ENCODE data around the gene KCTD21.
"Not testable (repeated sequence)": the region's sequence is repeated elsewhere in the genome, so short reads cannot be mapped to it uniquely, and the experiment has no call there.

The KCTD21 gene

DNA sequence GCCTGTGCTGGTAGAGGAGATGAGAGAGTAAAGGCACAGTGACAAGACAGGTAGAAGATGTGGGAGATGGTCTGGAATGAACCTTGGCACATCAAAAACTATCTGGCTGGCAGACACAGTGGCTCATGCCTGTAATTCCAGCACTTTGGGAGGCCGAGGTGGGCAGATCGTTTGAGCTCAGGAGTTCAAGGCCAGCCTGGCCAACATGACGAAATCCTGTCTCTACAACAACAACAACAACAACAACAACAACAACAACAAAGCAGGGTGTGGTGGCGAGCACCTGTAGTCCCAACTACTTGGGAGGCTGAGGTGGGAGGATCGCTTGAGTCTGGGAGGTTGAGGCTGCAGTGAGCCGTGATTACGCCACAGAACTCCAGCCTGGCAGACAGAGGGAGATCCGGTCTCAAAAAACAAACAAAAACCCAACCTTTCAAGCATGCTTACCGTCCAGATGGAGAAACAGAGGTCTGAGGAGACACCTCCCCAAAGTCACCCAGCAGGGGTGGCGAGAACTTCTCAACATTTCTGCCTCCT is 11.8 kb downstream of the KCTD21 start:
- ATAC-seq (no peak), DNase-seq (ENCODE audit: low spot score in 2 of 2) (no peak)
- Mint-ChIP-seq H3K36me3 (peaks cover 7% of the 10 kb centered on the region), H3K4me3 (no peak overlapping the region), H3K4me1 (peaks cover 6% of the 10 kb centered on the region), H3K9me3 (peaks cover 4% of the 10 kb centered on the region), H3K27ac (no peak overlapping the region)

DNA sequence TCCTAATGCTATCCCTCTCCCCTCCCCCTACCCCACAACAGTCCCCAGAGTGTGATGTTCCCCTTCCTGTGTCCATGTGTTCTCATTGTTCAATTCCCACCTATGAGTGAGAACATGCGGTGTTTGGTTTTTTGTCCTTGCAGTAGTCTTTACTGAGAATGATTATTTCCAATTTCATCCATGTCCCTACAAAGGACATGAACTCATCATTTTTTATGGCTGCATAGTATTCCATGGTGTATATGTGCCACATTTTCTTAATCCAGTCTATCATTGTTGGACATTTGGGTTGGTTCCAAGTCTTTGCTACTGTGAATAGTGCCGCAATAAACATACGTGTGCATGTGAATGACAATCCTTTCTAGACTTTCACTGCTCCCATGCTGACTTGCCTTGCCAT is 12.6 kb downstream of the KCTD21 start:
- not testable (repeated sequence) for H3K4me1 Mint-ChIP-seq; DNase-seq (ENCODE audit: low spot score in 2 of 2); H3K9me3 Mint-ChIP-seq; H3K4me3 Mint-ChIP-seq; H3K27ac Mint-ChIP-seq; H3K36me3 Mint-ChIP-seq; ATAC-seq

DNA sequence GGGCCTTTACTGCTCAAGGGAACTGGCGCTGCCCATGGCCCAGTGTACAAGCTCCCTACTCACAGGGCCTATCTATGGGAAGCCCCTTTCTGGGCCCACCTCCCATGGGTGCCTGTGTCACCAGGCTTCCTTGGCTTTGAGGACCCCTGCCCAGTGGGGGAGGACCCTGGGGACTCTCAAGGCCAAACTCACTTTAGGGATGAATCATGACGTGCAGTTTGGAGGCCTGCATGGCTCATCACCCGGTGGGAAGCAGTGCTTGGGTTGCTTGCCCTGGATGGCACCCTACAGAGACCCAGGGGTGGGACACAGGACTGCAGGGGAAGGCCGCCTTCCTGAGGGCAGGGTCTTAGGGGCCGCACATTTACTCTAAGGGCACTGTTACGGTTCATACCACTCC is 16.5 kb downstream of the KCTD21 start:
- ATAC-seq = no peak

DNA sequence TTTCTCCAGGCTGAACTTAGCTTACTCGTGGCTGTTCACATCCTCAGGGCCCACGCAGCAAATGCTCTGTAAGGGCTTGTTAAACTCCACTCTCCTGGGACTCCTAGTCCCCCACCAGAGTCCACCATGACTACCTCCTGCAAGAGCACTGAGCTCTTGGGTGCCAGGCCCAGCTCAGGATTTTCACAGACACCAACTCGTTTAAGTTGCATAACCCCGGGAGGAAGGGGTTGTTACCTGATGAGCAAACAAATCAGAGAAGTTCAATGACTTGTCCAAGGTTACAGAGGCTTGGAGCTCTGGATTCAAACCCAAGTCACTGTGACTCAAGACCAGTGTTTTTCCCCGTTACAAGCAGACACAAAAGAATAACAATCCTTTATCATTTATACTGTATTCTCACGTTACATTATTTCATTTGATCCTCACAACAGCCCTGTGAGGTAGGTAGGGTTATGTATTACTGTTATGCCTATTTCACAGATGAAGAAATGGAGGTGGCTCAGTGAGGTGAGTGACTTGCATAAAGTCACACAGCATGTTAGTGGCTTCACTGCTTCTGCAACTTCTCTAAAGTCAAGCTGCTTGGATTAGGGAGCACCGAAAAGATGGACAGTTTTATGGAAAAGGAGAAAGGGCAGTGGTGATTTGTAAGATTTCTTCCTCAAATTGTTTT is 17.4 kb downstream of the KCTD21 start:
- DNase-seq (ENCODE audit: low spot score in 2 of 2) (no peak), ATAC-seq (no peak)
- Mint-ChIP-seq H3K4me1 (no peaks in the 10 kb centered on the region), H3K36me3 (peaks cover 1% of the 10 kb centered on the region), H3K4me3 (no peak overlapping the region), H3K27ac (peak overlapping the region; percentile 13), H3K9me3 (no peaks in the 10 kb centered on the region)

More for the DNA sequence above, 16.5 kb downstream of the KCTD21 start:
- H3K4me1 Mint-ChIP-seq = no peaks in the 10 kb centered on the region
- H3K36me3 Mint-ChIP-seq = peaks cover 7% of the 10 kb centered on the region
- DNase-seq (ENCODE audit: low spot score in 2 of 2) = no peak
- H3K9me3 Mint-ChIP-seq = peaks cover 4% of the 10 kb centered on the region
- no peak overlapping the region for H3K27ac Mint-ChIP-seq
- H3K4me3 Mint-ChIP-seq = no peak overlapping the region

DNA sequence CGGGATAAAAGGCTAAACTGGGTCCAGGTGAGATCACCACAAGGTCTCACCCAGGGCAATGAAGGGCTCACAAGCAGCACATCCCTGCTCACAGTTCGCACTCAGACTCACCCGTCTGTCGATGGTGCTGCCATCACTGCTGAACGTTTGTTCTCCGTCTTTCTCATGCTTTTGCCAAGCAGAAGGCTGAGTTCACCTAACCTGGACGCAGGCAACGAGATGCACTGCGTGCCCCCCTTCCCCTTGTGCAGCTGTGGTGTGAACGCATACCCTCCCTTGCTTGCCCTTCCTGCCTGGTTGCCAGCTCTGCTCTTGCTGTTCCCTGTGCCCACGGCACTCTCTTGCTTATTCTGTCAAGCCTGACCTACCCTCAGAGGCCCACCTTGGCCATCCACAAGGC is 18.0 kb downstream of the KCTD21 start:
- Mint-ChIP-seq H3K36me3 (no peaks in the 10 kb centered on the region), H3K4me3 (no peak overlapping the region), H3K27ac (peak overlapping the region; percentile 13), H3K9me3 (no peaks in the 10 kb centered on the region), H3K4me1 (no peaks in the 10 kb centered on the region)
- DNase-seq (ENCODE audit: low spot score in 2 of 2) (no peak), ATAC-seq (no peak)

DNA sequence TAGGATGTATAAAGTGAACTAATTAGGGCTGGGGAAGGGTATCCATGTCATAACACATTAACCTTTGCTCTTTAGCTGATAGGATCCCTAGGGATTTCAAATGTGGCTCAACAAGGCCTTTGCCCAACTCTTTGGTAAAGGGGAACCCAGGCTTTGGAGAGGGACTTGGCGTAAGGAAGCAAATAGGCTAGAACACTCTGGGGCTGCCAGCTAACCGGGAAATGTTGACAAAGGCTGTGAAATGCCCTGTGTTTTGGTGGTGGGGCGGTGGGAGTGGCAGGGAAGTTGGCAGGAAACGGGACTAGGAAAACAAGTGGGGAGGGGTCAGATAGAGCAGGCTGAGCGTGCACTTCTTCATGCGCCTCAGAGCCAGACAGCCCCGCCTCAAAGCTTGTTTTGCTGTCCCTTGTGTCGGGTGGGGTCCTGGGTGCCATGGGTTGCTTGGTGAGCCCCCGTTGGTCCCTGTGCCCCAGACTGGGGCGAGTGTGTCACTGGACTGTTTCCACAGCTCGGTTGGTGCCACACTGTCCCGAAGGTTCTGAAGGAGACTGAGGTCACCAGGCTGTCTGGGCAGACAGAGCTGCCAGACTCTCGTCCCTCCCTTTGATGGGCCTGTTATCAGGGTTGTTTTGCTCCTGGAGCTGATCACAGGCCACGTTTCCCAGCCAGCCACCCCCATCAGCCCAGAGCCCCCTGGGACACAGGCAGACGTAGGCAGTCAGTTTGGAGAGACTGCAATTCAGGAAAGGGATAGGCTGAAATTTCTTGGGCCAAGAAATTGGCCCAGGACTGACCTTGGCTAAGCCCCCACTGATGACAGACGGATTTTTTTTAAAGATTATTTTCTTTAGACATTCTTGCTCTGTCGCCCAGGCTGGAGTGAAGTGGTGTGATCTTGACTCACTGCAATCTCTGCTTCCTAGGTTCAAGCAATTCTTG is 19.6 kb downstream of the KCTD21 start:
- Mint-ChIP-seq H3K36me3 (no peaks in the 10 kb centered on the region), H3K9me3 (no peaks in the 10 kb centered on the region), H3K27ac (no peak overlapping the region), H3K4me1 (no peaks in the 10 kb centered on the region), H3K4me3 (no peak overlapping the region)
- no peak for ATAC-seq
- no peak for DNase-seq (ENCODE audit: low spot score in 2 of 2)

DNA sequence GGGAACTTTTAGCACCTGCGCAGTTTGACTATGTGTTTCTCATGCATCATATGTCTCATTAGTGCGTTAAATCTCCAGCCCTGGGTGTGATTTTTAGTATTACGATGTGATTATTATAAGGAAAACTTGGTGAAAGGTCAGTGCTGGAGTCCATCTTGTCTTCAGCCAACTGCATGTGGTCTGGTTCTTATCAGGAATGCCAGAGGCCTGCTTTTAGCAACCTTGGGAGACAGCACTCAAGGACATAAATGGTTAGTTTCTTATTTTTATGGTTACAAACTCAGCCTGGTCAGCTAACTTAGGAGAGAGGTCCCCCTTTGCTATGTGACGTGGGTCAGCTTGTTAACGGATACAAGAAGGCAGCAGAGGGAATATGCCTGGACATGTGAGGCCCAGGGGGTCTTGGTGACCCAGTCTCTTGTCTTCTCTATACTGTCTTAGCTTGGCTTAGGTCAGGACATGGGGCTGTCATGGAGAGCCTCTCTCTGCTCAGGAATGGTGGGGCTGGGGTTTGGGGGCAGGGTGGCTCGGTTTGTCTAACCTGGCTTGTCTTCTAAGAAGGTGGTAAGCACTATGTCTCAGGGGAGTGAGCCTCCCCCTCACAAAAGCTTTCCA is 21.5 kb downstream of the KCTD21 start:
- no peaks in the 10 kb centered on the region for H3K4me1 Mint-ChIP-seq
- DNase-seq (ENCODE audit: low spot score in 2 of 2) (no peak), ATAC-seq (no peak)
- H3K4me3 Mint-ChIP-seq = no peak overlapping the region
- H3K27ac Mint-ChIP-seq = no peak overlapping the region
- H3K36me3 Mint-ChIP-seq = no peaks in the 10 kb centered on the region
- H3K9me3 Mint-ChIP-seq = no peaks in the 10 kb centered on the region

DNA sequence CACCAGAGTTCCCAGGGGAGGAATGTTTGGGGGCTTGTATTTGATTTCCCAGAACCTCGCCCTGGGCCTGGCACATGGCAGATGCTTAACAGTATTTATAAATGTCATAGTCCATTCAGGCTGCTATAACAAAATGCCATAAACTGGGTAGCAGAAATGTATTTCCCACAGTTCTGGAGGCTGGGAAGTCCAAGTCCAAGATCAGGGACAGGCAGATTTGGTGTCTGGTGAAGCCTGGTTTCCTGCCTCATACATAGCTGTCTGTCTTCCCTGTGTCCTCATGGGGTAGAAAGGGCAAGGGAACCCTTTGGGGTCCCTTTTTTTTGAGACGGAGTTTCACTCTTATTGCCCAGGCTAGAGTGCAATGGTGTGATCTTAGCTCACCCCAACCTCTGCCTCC is 24.0 kb downstream of the KCTD21 start:
- Mint-ChIP-seq H3K36me3 (no peaks in the 10 kb centered on the region), H3K27ac (no peak overlapping the region), H3K9me3 (no peaks in the 10 kb centered on the region), H3K4me1 (no peaks in the 10 kb centered on the region), H3K4me3 (no peak overlapping the region)
- ATAC-seq = no peak
- no peak for DNase-seq (ENCODE audit: low spot score in 2 of 2)

DNA sequence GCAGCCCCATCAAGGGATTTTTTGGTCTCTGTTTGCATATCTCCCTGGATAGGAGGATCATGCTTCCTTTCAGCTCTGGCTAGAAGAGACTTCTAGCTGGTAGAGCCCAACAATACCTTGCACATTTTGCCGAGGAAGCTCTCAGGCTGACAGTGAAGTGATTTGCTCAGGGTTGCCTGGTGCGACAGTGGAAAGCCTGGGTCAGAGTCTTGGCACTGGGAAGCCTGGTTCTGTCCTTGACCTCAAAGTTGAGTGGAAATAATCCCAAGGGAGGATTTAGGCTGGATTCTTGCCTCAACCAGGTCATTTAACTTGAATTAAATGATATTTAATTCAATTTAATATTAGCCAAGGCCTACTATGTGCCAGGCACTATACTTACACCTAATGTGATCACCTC is 24.6 kb downstream of the KCTD21 start:
- Mint-ChIP-seq H3K27ac (no peak overlapping the region), H3K9me3 (no peaks in the 10 kb centered on the region), H3K4me3 (no peak overlapping the region), H3K36me3 (no peaks in the 10 kb centered on the region), H3K4me1 (no peaks in the 10 kb centered on the region)
- DNase-seq (ENCODE audit: low spot score in 2 of 2) (no peak), ATAC-seq (no peak)

DNA sequence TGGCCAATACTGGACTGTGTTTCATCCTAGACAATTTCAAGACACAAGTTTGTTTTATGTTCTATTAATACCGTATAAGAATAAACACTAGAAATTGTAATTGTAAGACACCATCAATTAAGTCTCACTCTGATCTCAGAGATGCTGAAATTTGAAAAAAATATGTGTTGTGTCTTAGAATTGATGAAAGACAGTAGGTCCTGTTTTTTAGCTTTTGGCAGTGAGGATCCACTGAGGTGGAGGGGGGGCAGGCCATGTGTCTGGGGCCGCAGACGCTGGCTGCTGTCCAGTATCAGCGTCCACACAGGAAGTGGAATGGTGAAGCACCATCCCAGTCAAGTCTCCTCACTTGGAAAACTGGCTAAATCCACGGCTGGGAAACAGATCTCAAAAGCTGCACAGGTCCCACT is 26.5 kb downstream of the KCTD21 start:
- Mint-ChIP-seq H3K9me3 (no peaks in the 10 kb centered on the region), H3K36me3 (no peaks in the 10 kb centered on the region), H3K4me1 (no peaks in the 10 kb centered on the region), H3K27ac (no peak overlapping the region), H3K4me3 (no peak overlapping the region)
- DNase-seq (ENCODE audit: low spot score in 2 of 2) (no peak), ATAC-seq (no peak)

DNA sequence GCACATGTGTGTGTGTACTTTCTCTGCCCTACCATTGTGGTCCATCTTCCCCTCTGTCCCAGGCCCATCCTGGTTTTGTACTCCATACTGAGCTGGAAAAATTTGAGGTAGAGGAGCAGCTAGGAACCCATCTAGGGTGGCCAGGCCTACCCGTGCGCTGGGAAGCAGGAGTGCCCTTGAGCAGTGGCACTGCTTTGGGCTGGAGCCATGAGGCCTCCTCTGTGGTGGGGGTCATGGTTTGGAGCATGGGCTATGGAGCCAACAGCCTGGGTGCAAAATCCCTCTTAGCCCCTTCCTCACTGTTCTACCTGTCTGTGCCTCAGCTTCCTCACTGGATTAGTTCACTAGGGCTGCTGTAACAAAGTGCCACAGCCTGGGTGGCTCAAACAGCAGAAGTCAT is 27.1 kb downstream of the KCTD21 start:
- peak; percentile 14 for ATAC-seq
- H3K9me3 Mint-ChIP-seq = no peaks in the 10 kb centered on the region
- H3K36me3 Mint-ChIP-seq = no peaks in the 10 kb centered on the region
- no peak overlapping the region for H3K27ac Mint-ChIP-seq
- no peak for DNase-seq (ENCODE audit: low spot score in 2 of 2)
- no peak overlapping the region for H3K4me3 Mint-ChIP-seq
- no peaks in the 10 kb centered on the region for H3K4me1 Mint-ChIP-seq

DNA sequence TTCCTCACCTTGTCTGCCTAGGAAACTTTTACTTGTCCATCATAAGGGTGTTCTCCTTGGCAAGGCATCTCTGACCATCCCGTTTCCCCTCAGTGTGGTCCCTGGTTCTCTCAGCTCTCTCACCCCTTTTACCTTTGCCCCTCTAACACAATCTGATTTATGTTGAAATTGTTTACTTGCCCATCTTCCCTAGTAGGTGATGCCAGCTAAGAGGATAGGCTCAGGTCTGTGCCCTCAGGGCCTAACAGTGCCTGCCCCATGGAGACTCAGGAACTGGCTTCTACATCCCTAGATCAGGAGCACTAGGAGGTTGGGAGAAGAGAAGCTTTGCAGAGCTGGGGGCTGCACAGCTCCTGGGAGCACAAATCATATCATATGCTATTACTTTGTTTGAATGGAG is 27.9 kb downstream of the KCTD21 start:
- H3K4me1 Mint-ChIP-seq = no peaks in the 10 kb centered on the region
- no peak overlapping the region for H3K27ac Mint-ChIP-seq
- H3K4me3 Mint-ChIP-seq = no peak overlapping the region
- no peaks in the 10 kb centered on the region for H3K36me3 Mint-ChIP-seq
- H3K9me3 Mint-ChIP-seq = no peaks in the 10 kb centered on the region
- DNase-seq (ENCODE audit: low spot score in 2 of 2) = no peak
- no peak for ATAC-seq

DNA sequence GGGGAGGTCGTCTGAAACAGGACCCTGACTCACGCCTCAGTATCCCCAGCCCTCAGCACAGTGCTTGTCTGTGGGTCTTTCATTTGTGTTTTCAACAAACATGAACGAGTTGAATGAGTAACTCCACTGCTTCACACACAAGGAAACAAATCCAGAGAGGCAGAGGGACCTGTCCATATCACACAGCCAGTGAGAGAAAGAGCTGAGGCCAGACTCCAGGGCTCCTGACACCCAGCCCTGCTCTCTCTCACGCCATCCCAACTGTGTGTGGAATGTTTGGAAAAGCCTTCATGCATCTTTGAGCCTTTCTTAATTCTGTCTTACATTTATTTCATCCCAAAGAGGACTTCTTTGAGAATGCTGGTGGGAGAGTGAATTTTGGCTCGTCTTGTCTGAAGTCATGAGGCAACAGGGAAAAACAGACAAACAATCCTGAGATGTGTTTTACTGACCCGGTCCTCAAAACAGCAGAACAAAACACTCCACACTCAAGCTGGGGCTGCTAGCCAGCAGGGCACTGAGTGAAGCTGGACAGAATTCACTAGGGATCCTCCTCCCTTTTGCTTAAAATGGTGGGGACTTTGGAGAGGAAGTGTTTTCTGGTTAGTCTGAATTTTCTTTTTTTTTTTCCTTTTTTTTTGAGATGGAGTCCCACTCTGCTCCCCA is 29.3 kb downstream of the KCTD21 start:
- Mint-ChIP-seq H3K4me3 (no peak overlapping the region), H3K9me3 (no peaks in the 10 kb centered on the region), H3K36me3 (no peaks in the 10 kb centered on the region), H3K4me1 (no peaks in the 10 kb centered on the region), H3K27ac (no peak overlapping the region)
- ATAC-seq (no peak), DNase-seq (ENCODE audit: low spot score in 2 of 2) (no peak)

DNA sequence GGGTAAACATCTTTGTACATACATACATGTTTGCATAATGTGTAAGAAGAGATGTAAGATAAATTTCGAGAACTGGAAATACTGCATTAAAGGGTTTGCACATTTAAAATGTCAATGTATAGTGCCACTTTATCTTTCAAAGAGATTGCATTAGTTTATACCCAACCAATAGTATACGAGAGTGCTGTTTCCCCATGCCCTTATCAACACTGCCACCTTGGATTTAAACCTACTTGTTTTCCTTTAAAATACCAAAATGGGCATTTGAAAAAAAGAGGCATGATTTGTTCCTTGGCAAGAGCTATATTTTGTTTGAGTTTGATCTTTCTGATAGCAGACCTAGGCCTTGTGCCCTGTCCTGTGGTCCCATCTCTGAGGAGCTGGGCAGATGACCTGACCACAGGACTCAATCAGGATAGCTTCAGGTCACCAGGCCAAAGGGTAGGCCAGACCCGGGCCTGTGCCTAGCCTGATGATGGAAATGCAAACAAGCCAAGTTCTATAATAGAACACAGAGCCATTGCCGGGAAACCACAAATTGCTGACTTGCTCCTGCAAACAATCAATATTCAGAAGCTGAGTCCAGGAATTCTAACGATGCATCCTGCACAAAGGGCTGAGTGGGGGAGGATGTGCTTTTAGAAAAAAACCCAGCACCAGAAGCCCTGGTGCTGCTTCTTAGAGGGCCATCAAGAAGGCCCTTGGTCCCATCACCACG is 32.1 kb downstream of the KCTD21 start:
- no peak for DNase-seq (ENCODE audit: low spot score in 2 of 2)
- H3K4me3 Mint-ChIP-seq = no peak overlapping the region
- H3K9me3 Mint-ChIP-seq = no peaks in the 10 kb centered on the region
- no peaks in the 10 kb centered on the region for H3K4me1 Mint-ChIP-seq
- ATAC-seq = no peak
- H3K36me3 Mint-ChIP-seq = no peaks in the 10 kb centered on the region
- no peak overlapping the region for H3K27ac Mint-ChIP-seq

DNA sequence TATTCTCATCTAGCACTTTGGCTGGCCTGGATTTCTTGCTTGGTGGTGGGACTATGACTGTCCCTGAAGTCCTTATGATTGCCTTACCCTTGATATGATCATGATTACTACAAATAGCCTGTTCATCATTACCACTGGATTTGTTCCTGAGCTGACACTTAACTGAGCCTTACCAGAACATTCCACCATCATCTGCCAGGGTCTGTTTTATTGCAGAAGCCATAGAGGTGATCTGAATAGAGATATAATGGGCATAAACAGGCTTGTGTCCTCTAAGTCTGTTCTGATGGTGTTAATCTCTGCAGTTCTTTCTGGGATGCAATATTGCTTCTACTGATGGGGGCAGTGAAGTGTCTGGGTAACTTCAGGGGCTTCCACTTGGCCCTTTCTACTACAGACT is 36.6 kb downstream of the KCTD21 start:
- H3K4me3 Mint-ChIP-seq = no peak overlapping the region
- H3K36me3 Mint-ChIP-seq = no peaks in the 10 kb centered on the region
- no peak for DNase-seq (ENCODE audit: low spot score in 2 of 2)
- H3K27ac Mint-ChIP-seq = no peak overlapping the region
- no peaks in the 10 kb centered on the region for H3K9me3 Mint-ChIP-seq
- no peak for ATAC-seq
- H3K4me1 Mint-ChIP-seq = no peaks in the 10 kb centered on the region
